IMR-90 (cell line): ENCODE data around the gene TMEM260. TPM values are rescaled to one million over a fixed set of nuclear protein-coding genes. Genes with fewer than 3 reads are reported as not detected.

Experiments
- ATAC-seq: fragments of 200-7000 bp; cut with Tn5 transposase; 2 replicates; pipeline ENCODE4 v1.9.1; 2020; ENCODE audit warnings: low read depth, mild to moderate bottlenecking, moderate library complexity
- BruUV-seq: library from RNA; stranded (reverse); fragments of 400-500 nt; replicated peaks from 2 replicates; lab custom pipeline; 2021; lab: Mats Ljungman, UMichigan
- CTCF ChIA-PET: fragments of 300-600 bp; formaldehyde crosslinking; extraction: SDS; loops from one replicate; lab custom pipeline; 2021; ENCODE audit warnings: antibody characterized with exemption; lab: Yijun Ruan, JAX
- POLR2A ChIA-PET: fragments of 300-600 bp; sonication (Branson Sonifier 250); formaldehyde crosslinking; loops from one replicate; lab custom pipeline; 2022; ENCODE audit warnings: antibody characterized with exemption; ENCODE audit not compliant: unreplicated experiment; lab: Charles Lee
- DNase-seq: peaks from one replicate; pipeline ENCODE4 v3.0.0; 2013
- H2AFZ ChIP-seq: replicated peaks from 2 replicates; pipeline ENCODE3; 2013; ENCODE audit warnings: low read length, mild to moderate bottlenecking; ENCODE audit not compliant: poor library complexity
- H2AK5ac ChIP-seq: 2 replicates; pipeline ENCODE4 v1.6.1; 2013; ENCODE audit warnings: low read depth, low read length, inconsistent platforms
- H2AK9ac ChIP-seq: replicated peaks from 2 replicates; pipeline ENCODE3; 2013; ENCODE audit warnings: mild to moderate bottlenecking, low read depth, low read length, moderate library complexity; ENCODE audit not compliant: poor library complexity
- H2BK120ac ChIP-seq: 2 replicates; pipeline ENCODE4 v1.6.1; 2013; ENCODE audit warnings: low read depth, low read length, inconsistent platforms
- H2BK15ac ChIP-seq: 3 replicates; pipeline ENCODE4 v1.6.1; 2013; ENCODE audit warnings: low read depth, low read length, inconsistent platforms
- H2BK20ac ChIP-seq: 2 replicates; pipeline ENCODE4 v1.6.1; 2013; ENCODE audit warnings: low read depth, mild to moderate bottlenecking, inconsistent platforms, low read length, moderate library complexity
- H2BK5ac ChIP-seq: 2 replicates; pipeline ENCODE4 v1.6.1; 2013; ENCODE audit warnings: mild to moderate bottlenecking, low read depth, low read length, inconsistent platforms; ENCODE audit not compliant: poor library complexity, severe bottlenecking
- H3K14ac ChIP-seq: replicated peaks from 2 replicates; pipeline ENCODE4 v1.6.1; 2013; ENCODE audit warnings: low read depth, low read length, inconsistent platforms
- H3K18ac ChIP-seq: 2 replicates; pipeline ENCODE4 v1.6.1; 2013; ENCODE audit warnings: low read depth, low read length, control low read depth
- H3K23ac ChIP-seq: 2 replicates; pipeline ENCODE4 v1.6.1; 2013; ENCODE audit warnings: low read depth, low read length, inconsistent platforms
- H3K27ac ChIP-seq: 2 replicates; pipeline ENCODE4 v1.5.1; 2013; ENCODE audit warnings: mild to moderate bottlenecking, control low read depth, low read length; ENCODE audit not compliant: insufficient read depth
- H3K27me3 ChIP-seq: 2 replicates; pipeline ENCODE4 v1.6.1; 2013; ENCODE audit warnings: low read length; ENCODE audit not compliant: control insufficient read depth, insufficient read depth
- H3K36me3 ChIP-seq: 2 replicates; pipeline ENCODE4 v1.6.1; 2013; ENCODE audit warnings: low read length, mixed read lengths; ENCODE audit not compliant: control insufficient read depth, insufficient read depth
- H3K4ac ChIP-seq: 2 replicates; pipeline ENCODE4 v1.6.1; 2013; ENCODE audit warnings: low read depth, low read length, inconsistent platforms
- H3K4me1 ChIP-seq: 2 replicates; pipeline ENCODE4 v1.6.1; 2013; ENCODE audit warnings: low read length, mixed read lengths; ENCODE audit not compliant: control insufficient read depth, insufficient read depth
- H3K4me2 ChIP-seq: 2 replicates; pipeline ENCODE4 v1.6.1; 2013; ENCODE audit warnings: low read depth, mild to moderate bottlenecking, control low read depth, low read length, moderate library complexity
- H3K4me3 ChIP-seq: 2 replicates; pipeline ENCODE4 v1.5.1; 2013; ENCODE audit warnings: low read depth, mild to moderate bottlenecking, control low read depth, low read length, moderate library complexity; ENCODE audit not compliant: insufficient read depth
- H3K56ac ChIP-seq: 2 replicates; pipeline ENCODE4 v1.6.1; 2013; ENCODE audit warnings: low read length, inconsistent platforms; ENCODE audit not compliant: insufficient read depth; ENCODE audit errors: extremely low read depth
- H3K79me1 ChIP-seq, 2 experiments: 2 replicates each; pipeline ENCODE4 v1.6.1; 2013; ENCODE audit warnings: low read length in 2 of 2, inconsistent platforms in 1 of 2, low read depth in 1 of 2
- H3K9ac ChIP-seq: 2 replicates; pipeline ENCODE4 v1.6.1; 2013; ENCODE audit warnings: low read depth, low read length, control low read depth
- H3K9me1 ChIP-seq: 2 replicates; pipeline ENCODE4 v1.6.1; 2013; ENCODE audit warnings: low read length, inconsistent platforms; ENCODE audit not compliant: insufficient read depth
- H3K9me3 ChIP-seq: 2 replicates; pipeline ENCODE4 v1.6.1; 2013; ENCODE audit warnings: low read length; ENCODE audit not compliant: control insufficient read depth, insufficient read depth
- H4K20me1 ChIP-seq: 2 replicates; pipeline ENCODE4 v1.6.1; 2013; ENCODE audit warnings: low read length, inconsistent platforms; ENCODE audit not compliant: insufficient read depth
- H4K5ac ChIP-seq: 2 replicates; pipeline ENCODE4 v1.6.1; 2013; ENCODE audit warnings: mild to moderate bottlenecking, low read depth, low read length, control low read depth
- H4K8ac ChIP-seq, 2 experiments: 2 replicates each; pipeline ENCODE4 v1.6.1; 2013; ENCODE audit warnings: low read depth in 2 of 2, low read length in 2 of 2, control low read depth in 1 of 2, inconsistent platforms in 1 of 2
- H4K91ac ChIP-seq: 2 replicates; pipeline ENCODE4 v1.6.1; 2013; ENCODE audit warnings: low read depth, low read length, inconsistent platforms; ENCODE audit not compliant: insufficient read depth
- BHLHE40 ChIP-seq: fragments of 150-350 bp; IDR thresholded peaks from 2 replicates; pipeline ENCODE4 v1.6.1; 2016; ENCODE audit warnings: mild to moderate bottlenecking, low read depth, low read length
- CEBPB ChIP-seq: IDR thresholded peaks from 2 replicates; pipeline ENCODE4 v1.6.1; 2012; ENCODE audit warnings: low read depth, low read length, improper control_type of control experiment
- CHD1 ChIP-seq: IDR thresholded peaks from 2 replicates; pipeline ENCODE4 v1.6.1; 2012; ENCODE audit warnings: low read depth, low read length, improper control_type of control experiment
- CTCF ChIP-seq: conservative IDR thresholded peaks from 2 replicates; pipeline ENCODE4 v1.5.1; 2012; ENCODE audit warnings: mild to moderate bottlenecking, low read depth, low read length, improper control_type of control experiment
- ELK1 ChIP-seq: fragments of 150-350 bp; IDR thresholded peaks from 2 replicates; pipeline ENCODE4 v1.6.1; 2016; ENCODE audit warnings: low read depth, mild to moderate bottlenecking, low read length, moderate library complexity, borderline replicate concordance
- FOS ChIP-seq: fragments of 150-350 bp; IDR thresholded peaks from 2 replicates; pipeline ENCODE4 v1.6.1; 2016; ENCODE audit warnings: low read depth, low read length
- MAFK ChIP-seq: IDR thresholded peaks from 2 replicates; pipeline ENCODE4 v1.6.1; 2012; ENCODE audit warnings: low read depth, low read length, improper control_type of control experiment
- MAZ ChIP-seq: IDR thresholded peaks from 2 replicates; pipeline ENCODE4 v1.6.1; 2012; ENCODE audit warnings: low read depth, mild to moderate bottlenecking, low read length, improper control_type of control experiment, moderate library complexity, borderline replicate concordance
- MXI1 ChIP-seq: IDR thresholded peaks from 2 replicates; pipeline ENCODE4 v1.6.1; 2012; ENCODE audit warnings: low read depth, mild to moderate bottlenecking, low read length, moderate library complexity, borderline replicate concordance
- NFE2L2 ChIP-seq: fragments of 150-350 bp; IDR thresholded peaks from 2 replicates; pipeline ENCODE4 v1.6.1; 2016; ENCODE audit warnings: low read depth, mild to moderate bottlenecking, low read length
- POLR2A ChIP-seq: IDR thresholded peaks from 2 replicates; pipeline ENCODE4 v1.6.1; 2012; ENCODE audit warnings: mild to moderate bottlenecking, low read depth, low read length
- RAD21 ChIP-seq: IDR thresholded peaks from 2 replicates; pipeline ENCODE4 v1.6.1; 2012; ENCODE audit warnings: low read length, improper control_type of control experiment
- RCOR1 ChIP-seq: IDR thresholded peaks from 2 replicates; pipeline ENCODE4 v1.6.1; 2012; ENCODE audit warnings: mild to moderate bottlenecking, low read length, improper control_type of control experiment; ENCODE audit not compliant: insufficient replicate concordance
- RFX5 ChIP-seq: IDR thresholded peaks from 2 replicates; pipeline ENCODE4 v1.8.0; 2012; ENCODE audit warnings: low read depth, mild to moderate bottlenecking, low read length, moderate library complexity
- SMC3 ChIP-seq: fragments of 150-350 bp; IDR thresholded peaks from 2 replicates; pipeline ENCODE4 v1.6.1; 2016; ENCODE audit warnings: low read depth, mild to moderate bottlenecking, antibody characterized with exemption, low read length, moderate library complexity
- USF2 ChIP-seq: fragments of 150-350 bp; IDR thresholded peaks from 2 replicates; pipeline ENCODE4 v1.6.1; 2017; ENCODE audit warnings: mild to moderate bottlenecking, antibody characterized with exemption, low read length, low read depth
- WGBS, 2 experiments: methylation state at CpG; one replicate each; pipeline versions ENCODE4 v1.1.5 to v1.1.7; 2013; ENCODE audit warnings: missing lambda C conversion rate in 2 of 2; ENCODE audit not compliant: insufficient read length in 1 of 2; ENCODE audit errors: extremely low coverage in 2 of 2; 5-methylcytosine and 5-hydroxymethylcytosine counted together
- dilution Hi-C: fragments of 300-500 bp; cut with HindIII; formaldehyde crosslinking; loops from one replicate; pipeline ENCODE4 v1.14.3; 2018; ENCODE audit warnings: low sequenced_read_pairs; ENCODE audit not compliant: unreplicated experiment
- in situ Hi-C: fragments of 300-500 bp; cut with MboI; formaldehyde crosslinking; loops from 3 replicates; pipeline ENCODE4 v1.14.3; 2019; ENCODE audit warnings: low sequenced_read_pairs, inconsistent platforms, mixed read lengths
- intact Hi-C: fragments of 100-400 bp; cut with micrococcal nuclease; formaldehyde crosslinking; loops from 2 replicates; pipeline ENCODE4 v1.10.0; 2022
- polyA plus RNA-seq, 3 experiments: library from polyadenylated mRNA; depleted of rRNA; stranded (reverse); fragments of >200 nt; gene quantifications; 2 replicates each; pipeline ENCODE4 v1.2.3, GENCODE V29; 2012; ENCODE audit warnings: low replicate concordance in 1 of 3
- total RNA-seq: library from RNA; depleted of rRNA; stranded (reverse); fragments of >200 nt; gene quantifications from 2 replicates; pipeline ENCODE4 v1.2.3, GENCODE V29; 2012

The TMEM260 gene
- total and polyA plus RNA-seq, 2 of the 4 experiments (the other 2 are of a cell fraction): 6.4 to 11.5 TPM

- H3K18ac ChIP-seq: no peak overlapping the region
- intact Hi-C loops (loop anchor here (2.0 kb wide), 1 partner anchor 521 kb away; no protein-coding TSS in a partner anchor), dilution Hi-C loops (no loop called here), in situ Hi-C loops (loop anchor here (25.0 kb wide), 1 partner anchor 651 kb away; no protein-coding TSS in a partner anchor)
- no peak overlapping the region for H2AFZ ChIP-seq
- ChIA-PET POLR2A (no interaction called here), CTCF (no interaction called here)
- no peak for DNase-seq
- H4K91ac ChIP-seq: no peak overlapping the region
- H3K9me3 ChIP-seq: no peaks in the 10 kb centered on the region
- H3K4me2 ChIP-seq: no peak overlapping the region
- TF ChIP-seq MXI1 (no peak), CTCF (no peak), RAD21 (no peak), USF2 (no peak), POLR2A (no peak), RFX5 (no peak), FOS (no peak), MAFK (no peak), CEBPB (no peak), BHLHE40 (no peak), SMC3 (no peak), CHD1 (no peak), RCOR1 (no peak), MAZ (no peak), NFE2L2 (no peak), ELK1 (no peak)
- H3K36me3 ChIP-seq: no peaks in the 10 kb centered on the region
- H3K56ac ChIP-seq: no peak overlapping the region
- WGBS, 2 experiments: no CpG with 5 or more reads among the region's 1 CpG
- no peak overlapping the region for H2BK5ac ChIP-seq
- H3K23ac ChIP-seq: no peak overlapping the region
- no peak overlapping the region for H2BK20ac ChIP-seq
- H3K9me1 ChIP-seq: no peaks in the 10 kb centered on the region
- no peak overlapping the region for H3K14ac ChIP-seq
- no peaks in the 10 kb centered on the region for H3K79me1 ChIP-seq
- H3K4me1 ChIP-seq: no peaks in the 10 kb centered on the region
- H3K9ac ChIP-seq: no peak overlapping the region
- H3K4ac ChIP-seq: no peak overlapping the region
- no peak overlapping the region for H2BK15ac ChIP-seq
- ATAC-seq: no peak
- H2AK5ac ChIP-seq: no peak overlapping the region
- no peak overlapping the region for H4K8ac ChIP-seq
- H4K20me1 ChIP-seq: no peaks in the 10 kb centered on the region
- no peak overlapping the region for H3K27ac ChIP-seq
- H3K4me3 ChIP-seq: no peak overlapping the region
- H4K5ac ChIP-seq: no peak overlapping the region
- H2BK120ac ChIP-seq: no peak overlapping the region
- no TSS peak for BruUV-seq
- peaks cover 2% of the 10 kb centered on the region; the same call in 1 of the 2 replicates for H3K27me3 ChIP-seq
- no peak overlapping the region for H2AK9ac ChIP-seq
Measured at GRCh38 chr14:56661478-56661877, 81.9 kb downstream of the TMEM260 start.
